Measurements from ENCODE around the gene GSG1L.

GSG1L gene

DNA sequence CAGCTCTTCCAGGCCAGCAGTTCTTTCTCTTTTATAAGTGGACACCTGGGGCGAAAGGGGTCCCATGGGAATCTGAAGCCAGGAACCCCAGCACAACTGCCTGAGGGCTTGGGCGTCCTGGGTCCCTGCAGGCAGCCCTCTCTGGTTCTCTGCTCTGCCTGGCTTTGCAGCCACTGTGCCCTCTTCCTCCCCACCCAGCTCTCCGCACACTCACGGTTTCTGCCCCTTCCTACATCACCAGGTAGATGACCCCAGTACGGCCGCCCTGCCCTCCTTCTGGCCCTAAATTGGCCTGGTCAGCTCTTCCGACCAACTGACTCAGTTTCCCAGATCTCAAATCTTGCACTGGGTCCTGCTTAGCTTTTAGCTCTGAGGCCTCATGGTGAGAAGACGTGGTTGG, 288.3 kb downstream of the GSG1L start:
- no peak for DNase-seq (ENCODE audit: low read depth, low spot score)

DNA sequence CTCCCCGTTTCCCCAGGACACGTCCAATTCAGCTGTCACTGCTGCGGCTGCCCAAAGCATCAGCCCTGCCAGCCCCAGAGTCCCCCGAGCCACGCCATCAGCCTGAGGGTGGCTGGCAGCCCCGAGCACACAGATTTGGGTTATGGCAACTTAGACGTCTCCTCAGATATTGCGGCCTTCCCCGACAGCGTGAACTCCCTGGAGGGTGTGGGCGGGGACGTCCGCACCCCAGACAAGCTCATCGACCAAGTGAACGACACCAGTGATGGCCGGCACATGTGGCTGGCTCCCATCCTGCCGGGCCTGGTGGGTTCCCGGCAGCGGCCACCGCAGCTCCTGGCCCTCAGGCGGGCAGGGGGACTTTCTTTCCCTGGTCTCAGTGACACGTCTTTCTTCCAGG, 288.7 kb downstream of the GSG1L start:
- no peak for DNase-seq (ENCODE audit: low read depth, low spot score)

DNA sequence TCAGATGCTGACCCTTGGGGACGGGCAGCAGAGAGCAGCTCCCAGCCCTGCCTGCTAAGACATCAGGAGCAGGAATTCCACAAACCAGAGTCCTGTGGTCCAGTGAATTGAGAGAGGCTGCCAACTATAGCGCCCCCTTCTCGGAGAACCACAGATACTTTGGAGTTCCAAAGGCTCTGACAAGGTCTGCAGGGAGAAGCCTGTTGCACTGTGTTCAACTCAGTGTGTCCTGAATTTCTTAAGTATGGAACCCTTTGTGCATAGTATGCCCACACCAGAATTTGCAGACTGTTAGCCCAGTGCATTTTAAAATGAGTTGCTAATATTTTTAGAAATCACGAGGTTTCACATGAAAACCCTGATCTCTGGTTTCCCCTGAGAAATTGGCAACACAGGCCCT, 290.2 kb downstream of the GSG1L start:
- no peak for DNase-seq (ENCODE audit: low read depth, low spot score)

DNA sequence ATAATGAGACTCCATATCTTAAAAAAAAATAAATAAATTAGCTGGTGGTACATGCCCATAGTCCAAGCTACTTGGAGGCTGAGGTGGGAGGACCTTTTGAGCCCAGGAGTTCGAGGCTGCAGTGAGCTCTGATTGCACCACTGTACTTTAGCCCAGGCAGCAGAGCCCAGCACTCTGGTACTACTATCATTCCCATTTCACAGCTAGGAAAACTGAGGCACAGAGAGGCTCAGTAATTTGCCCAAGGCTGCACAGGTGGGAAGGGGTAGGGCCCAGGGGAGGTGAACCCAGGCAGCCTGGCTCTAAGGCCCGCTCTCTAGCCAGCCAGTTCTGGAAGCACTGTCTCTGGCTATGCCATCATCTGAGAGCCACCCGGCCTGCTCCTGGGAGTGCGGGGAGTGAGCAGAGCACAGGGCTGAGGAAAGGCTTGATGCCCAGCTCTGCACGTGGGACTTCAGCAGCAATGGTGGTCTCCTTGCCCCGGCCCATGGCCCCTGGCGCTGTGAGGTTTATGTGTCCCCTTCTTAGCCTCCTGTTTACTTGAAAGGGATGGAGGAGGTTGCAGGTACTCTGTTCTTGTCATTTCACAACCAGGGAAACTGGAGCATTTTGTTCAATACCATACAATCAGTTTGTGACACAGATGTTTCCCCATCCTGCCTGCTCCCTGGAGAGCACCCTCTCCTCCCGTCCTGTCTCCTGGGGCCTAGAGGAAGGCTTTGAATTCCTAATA, 291.3 kb downstream of the GSG1L start:
- DNase-seq (ENCODE audit: low read depth, low spot score): no peak

DNA sequence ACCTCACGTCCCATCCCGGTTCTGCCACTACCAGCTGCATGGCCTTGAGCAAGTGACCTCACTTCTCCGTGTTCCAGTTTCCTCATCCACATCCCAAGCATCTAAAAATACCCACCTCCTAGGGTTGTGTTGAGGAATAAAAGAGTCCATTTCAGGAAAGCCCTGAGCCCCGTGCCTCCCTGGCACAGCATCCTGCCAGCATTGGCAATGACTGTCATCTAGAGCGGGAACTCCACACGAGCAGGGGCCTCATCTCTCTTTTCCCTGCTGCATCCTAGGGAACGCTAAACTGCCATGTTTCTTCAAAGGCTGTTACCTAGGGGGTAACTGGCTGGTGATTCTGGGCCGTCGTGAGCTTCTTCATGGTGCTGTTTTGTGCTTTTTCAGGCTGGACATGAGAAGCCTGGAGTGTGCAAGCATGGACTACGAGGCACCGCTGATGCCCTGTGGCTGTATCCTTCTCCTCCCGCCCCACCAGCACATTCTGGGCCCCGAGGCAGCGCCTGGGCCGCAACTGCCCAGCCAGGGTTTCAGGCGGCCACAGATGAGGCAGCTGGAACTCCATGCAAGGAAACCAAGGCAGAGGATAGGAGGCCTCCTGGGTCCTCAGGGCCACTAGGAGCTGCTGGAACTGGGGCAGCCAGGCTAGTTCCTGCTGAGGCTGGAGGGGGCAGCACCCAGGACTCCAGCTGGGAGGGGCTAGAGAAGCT, 292.2 kb downstream of the GSG1L start:
- DNase-seq (ENCODE audit: low read depth, low spot score): no peak

DNA sequence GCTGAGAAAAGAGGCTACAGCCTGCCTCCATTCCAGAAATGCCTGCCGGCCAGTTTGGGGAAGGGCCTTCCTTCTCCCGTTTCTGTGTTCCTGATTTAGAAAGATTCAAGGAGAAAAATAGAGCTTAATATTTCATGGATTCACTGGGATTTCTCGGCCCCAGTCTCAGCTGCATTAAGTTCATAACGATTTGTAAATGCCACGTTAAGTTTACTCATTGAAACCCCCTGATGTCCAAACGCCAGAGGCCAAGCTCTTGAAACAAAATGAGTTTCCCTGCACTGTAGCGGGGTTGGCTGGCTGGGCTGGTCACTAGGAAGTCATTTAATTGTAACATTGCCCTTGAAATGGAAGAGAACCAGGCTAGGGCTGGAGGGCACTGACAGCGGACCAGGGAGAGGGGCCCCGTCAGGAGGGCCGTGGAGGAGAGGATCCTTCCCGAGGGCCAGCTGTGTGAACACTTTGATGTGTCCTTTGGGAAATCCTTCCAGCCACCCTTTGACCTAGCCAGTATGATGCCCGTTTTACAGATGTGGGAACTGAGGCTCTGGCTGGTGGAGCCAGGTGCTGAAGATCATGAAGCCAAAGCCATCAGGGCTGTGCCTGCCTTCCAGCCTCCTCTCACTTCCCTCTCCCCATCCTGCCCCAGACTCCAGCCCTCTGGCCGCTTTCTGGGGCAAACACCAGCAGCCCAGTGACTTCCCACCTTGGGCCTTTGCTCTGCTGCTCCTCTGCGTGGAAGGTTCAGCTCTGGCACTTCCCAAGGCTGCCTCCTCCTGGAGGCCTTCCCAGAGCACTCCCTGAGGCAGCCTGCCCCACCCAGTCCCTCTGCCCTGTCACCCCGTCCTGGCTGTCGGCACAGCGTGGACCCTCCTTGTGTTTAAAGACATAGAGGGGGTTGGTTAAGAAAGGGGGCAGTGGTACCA, 293.0 kb downstream of the GSG1L start:
- DNase-seq (ENCODE audit: low read depth, low spot score): no peak

DNA sequence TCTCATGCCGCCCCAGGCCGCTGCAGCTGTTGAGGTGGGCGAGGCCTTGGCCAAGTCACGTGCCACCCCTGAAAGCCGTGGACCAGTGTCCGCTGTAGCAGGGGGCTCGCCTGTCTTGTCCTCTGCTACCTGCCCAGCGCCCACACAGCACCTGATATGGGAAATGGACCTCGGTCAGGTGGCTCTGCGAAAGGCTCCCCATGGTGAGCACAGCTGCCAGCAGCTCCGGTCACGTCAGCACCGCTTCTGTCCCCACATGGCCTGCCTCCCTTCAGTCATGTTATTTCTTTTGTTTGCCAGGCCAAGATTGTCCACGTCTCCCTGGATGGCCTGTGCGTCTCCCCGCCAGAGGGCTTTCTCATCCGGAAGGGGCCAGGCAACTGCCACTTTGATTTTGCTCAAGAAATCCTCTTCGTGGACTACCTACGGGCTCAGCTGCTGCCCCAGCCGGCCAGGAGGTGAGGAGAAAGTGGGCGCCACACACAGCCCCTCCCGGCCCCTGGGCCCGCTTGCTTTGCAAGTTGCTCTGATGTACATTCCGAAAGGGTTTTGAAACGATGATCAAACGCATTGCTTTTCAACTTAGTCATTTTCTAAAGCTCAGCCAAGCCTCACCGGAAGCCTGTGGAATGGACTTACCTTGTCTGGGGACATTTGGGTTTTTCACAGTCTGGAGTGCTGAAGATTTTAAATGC, 293.8 kb downstream of the GSG1L start:
- DNase-seq (ENCODE audit: low read depth, low spot score): no peak

DNA sequence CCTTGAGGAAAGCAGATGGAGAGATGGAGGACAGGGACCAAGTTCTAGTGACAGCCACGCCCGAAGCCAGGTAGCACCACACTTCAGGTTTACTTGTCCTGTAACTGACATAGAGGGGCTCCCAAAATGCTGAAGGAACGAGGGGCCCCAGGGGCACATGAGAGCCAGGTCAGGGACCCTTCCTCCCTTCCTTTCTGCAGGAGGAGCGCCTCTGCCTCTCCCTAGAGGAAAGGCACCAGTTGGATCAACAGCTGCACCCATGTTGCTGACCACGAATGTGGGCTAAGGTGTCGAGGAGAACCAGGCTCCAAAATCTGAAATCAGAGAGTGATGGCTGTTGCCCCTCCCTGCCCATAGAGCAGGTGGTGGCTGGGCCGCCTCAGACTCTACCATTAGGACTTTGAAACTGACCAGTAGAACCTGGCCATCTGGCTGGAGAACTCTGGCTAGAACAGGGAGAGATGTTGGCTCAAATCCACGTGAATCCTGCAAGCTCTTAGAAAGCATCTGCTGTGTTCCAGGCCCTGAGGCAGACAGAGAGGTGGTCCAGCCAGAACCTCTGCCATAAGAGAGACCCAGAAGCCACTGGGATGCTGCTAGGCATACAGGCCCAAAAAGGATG, 294.8 kb downstream of the GSG1L start:
- no peak for DNase-seq (ENCODE audit: low read depth, low spot score)

DNA sequence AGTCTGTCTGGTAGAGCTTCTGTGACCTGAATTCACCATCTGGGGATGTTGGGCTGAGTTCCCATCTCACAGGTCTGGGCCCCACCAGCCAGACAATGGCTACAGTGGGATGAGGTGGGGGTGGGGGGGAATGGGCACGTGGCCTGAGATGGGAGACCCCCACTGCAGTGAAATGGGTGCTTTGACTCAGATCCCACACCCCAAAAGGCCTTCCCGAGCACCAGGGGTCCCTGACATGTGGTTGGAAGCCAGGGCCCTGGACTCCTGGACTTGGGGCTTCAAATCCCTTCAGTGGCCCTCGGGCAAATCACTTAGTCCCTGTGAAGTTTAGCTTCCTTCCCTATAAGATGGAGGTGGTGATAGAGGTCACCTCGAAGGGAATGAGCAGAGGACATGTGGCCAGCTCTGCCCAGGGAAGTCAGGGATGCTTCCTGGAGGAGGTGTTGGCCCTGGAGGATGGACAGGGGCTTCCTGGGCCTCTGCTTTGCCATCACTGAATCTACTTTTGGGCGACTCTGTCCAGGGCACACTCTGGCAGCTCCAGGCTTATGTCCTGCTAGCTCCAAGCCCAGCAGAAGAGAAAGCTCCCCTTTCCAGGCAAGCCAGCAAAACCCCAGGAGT, 295.4 kb downstream of the GSG1L start:
- DNase-seq (ENCODE audit: low read depth, low spot score): no peak

DNA sequence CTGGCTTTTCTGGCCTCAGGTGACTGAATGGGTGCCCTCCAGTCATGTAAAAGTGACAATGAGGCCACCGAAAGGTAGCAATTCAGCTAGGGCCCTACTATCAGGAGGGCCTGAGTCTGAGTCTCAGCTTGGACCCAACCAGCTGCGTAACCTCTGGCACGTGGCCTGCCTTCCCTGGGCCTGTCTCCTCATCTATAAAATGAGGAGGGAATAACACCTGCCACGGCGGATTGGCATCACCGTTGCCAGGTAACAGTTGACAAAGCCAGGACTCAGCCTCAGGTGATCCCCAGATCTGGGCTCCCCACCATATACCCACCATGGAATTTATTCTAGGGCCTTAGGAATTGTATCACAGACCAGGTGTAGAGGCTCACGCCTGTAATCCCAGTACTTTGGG, 296.4 kb downstream of the GSG1L start:
- DNase-seq (ENCODE audit: low read depth, low spot score): no peak

DNA sequence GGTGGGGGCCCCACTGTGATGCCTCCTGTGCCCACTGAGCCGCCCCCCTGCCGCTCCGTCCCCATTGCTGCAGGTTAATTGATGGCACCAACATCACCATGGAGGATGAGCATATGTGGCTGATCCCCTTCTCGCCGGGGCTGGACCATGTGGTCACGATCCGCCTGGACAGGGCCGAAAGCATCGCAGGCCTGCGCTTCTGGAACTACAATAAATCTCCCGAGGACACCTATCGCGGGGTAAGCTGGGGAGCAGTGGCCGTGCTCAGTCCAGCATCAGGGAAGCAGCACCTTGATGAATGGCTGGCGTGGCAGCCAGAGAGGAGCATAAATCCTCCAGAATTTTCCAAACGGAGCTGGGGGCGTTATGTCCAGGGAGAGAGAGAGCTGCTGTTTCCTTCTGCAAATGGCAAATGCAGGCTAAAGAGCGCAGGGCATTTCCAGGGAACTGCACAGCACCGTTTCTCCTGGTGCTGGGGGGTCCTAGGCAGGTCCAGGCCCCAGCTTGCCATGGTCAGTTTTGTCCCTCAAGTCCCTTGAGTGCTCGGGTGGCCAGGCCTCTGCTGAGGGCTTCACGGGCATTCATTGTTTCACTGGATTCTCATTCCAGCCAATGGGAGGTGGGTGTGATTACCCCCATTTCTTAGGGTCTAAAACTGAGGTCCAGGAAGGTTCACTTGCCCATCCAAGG, 297.1 kb downstream of the GSG1L start:
- no peak for DNase-seq (ENCODE audit: low read depth, low spot score)

DNA sequence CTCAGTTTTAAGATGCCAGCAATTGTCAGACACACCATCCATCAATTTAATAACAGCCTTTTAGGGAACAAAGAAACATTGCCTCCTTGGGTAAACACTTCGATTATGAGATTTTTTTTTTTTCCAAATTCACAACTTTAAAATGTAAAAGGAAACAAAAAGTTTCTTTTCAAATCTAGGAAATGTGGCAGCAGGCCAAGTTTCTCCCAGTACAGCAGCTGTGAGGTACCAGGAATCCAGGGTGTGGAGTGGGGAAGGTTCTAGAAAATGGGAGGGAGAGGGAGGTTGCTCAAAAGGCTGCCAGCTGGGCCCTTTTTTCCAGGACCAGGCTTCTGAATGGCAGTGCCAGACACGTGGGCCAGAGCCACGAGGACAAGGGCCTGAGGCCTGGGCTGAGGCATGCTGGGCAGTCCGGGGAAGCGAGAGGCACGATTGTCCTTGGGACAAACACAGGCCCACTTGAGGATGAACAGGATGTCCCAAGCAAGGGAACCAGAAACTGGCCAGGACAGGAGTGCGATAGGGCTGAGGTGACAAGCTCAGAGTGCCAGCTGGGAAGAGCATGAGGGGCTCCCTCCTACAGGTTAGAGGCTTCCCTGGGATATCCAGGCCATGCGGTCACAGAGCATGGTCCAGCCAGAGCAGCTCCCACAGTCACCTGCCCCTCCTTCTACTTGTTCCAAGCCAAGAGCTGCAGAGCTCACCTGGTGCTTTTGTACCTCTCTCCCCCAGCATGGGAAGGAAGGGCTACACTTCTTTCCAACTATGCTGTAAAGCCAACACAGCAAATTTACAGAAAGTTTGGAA, 298.4 kb downstream of the GSG1L start:
- DNase-seq (ENCODE audit: low read depth, low spot score): no peak

DNA sequence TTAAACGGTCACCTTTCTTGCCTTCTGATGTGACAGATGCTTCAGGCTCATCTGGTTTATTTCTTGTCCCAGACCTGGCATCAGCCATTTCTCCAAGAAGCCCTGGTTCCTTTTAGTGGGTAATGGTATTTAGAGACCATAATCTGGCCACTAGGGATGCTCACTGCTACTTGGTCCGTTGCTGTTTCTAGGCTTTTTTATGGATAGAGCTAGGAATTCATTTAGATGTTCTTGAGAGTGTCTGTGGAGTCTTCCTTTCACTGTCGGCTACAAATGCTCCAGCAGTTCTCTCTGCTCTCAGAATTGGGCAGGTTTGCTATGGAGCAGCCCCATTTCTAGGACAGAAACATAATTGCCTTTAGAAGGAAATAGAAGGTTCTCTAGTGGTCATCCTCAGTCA, 299.1 kb downstream of the GSG1L start:
- no peak for DNase-seq (ENCODE audit: low read depth, low spot score)

DNA sequence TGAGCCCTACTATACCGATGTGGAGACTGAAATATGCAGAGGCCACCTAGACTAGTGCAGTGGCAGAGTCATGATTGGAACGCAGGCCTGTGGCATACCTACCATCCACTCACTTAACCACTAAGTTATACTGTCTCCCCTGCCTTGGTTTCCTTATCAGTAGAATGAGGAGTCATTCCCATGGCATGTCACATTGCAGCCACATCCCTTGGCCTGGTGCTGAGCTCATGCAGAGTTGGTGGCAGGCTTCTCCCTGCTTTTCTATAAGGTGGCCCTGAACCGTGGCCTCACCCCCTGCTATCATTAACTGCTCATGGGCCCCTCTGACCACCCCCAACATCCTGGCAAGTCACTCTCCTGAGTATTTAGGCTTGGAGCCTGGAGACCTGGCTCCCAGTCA, 301.1 kb downstream of the GSG1L start:
- DNase-seq (ENCODE audit: low read depth, low spot score): no peak

DNA sequence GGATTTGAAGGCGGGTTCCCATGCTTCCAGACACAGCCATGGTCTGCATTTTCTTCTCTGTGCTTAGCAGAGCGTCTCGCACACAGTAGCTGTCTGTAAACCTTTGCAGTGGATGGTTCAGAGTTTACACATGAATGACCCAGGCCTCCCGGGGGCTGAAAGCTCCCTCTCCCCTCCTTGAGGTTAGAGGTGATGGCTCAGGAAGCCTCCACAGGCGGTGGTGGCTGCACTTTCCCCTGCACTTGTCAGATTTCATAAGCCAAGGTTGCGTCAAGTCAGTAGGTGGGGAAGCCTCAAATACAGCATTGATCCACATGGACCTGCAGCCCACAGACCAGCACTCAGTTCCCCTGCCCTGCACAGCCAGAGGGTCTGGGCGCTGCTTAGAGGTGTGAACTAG, 301.7 kb downstream of the GSG1L start:
- no peak for DNase-seq (ENCODE audit: low read depth, low spot score)

DNA sequence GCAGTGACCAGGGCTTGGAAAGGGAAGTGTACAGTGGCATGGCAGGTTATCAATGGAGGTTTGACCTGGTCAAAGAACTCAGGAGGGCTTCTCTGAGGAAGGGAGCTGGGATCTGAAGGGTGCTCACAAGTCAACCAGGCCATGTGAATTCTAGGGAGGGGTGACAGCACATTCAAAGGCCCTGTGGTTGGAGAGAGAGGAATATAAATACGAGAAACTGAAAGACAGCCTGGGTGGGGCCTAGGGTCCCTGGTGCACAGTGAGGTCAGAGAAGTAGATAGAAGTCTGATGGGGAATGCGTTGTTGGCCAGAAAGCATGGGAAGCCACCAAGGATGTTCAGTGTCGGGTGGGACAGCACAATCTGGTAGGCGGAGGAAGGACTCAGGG, 302.7 kb downstream of the GSG1L start:
- no peak for DNase-seq (ENCODE audit: low read depth, low spot score)

DNA sequence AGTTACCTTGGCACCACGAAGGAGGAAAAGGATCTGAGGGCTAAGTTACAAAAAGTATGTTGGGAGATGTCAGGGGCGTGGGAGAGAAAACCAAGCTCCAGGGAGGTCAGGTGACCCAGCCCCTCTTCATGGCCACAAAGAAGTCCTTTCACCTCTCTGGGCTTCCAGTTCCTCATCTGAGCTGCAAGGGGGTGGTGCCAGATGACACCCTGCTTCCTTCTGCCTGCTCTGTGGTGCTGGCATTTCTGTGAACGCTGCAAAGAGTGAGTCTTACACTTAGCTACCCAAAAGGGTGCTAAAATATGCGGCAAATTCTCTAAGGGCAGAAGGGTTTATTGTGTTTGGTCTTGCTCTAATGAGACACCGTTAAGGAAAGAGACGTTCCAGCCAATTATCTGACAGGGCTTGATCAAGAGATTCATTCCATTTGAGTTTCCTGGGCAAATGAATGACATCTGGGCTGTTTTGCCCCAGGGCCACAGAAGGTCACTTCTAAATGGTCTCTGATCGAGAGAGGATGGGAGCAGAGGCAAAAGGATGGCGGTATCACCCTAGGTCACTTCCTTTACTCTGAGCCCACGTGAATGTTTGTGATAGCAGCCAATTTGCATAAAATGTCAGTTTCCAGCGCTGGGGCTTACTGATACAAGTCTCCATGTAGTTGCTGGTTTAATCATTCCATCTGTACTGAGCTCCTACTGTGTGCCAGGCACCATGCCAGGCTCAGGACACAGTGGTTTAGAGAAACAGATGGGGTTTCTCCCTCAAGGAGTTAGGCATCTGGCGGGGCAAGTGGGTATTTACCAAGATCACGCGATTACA, 303.3 kb downstream of the GSG1L start:
- no peak for DNase-seq (ENCODE audit: low read depth, low spot score)

DNA sequence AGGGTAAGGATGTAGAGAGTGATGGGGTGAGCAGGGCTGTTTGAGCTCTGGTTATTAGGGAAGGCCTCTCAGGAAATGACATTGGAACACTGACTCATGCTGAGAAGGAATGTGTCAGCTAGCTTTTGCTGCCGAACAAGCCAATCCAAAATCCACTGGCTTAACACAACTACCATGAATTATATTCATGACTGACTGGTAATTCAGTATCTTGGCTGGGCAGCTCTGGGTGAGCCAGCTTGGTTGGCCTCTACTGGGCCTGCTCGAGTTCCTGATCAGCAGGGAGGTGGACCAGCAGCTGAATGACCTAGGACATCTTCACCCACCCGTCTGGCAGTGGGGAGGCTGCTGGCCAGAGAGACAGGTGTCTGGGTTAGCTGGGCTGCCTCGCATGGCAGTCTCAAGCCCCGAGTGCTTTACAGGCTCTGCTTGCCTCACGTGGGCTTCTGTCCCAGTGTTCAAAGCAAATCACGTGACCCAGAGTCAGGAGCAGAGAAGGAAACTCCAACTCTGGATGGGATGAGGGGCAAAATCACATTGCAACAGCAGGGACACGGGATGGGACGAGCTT, 304.1 kb downstream of the GSG1L start:
- no peak for DNase-seq (ENCODE audit: low read depth, low spot score)
